ENCODE data around the gene NCCRP1. TPM values are rescaled to one million over a fixed set of nuclear protein-coding genes. Genes with fewer than 3 reads are reported as not detected.

The NCCRP1 gene
- total RNA-seq, 3 donors from 2014 or later: 0.66 to 2.9 TPM; not detected in 1

- H3K4me1 ChIP-seq: no peaks in the 10 kb centered on the region
- intact Hi-C loops (cut with DNase I; ENCODE audit: low total_unique reads): no loop called here
- no peak overlapping the region for H3K27ac ChIP-seq
- H3K4me3 ChIP-seq: no peak overlapping the region
- no peaks in the 10 kb centered on the region for H3K9me3 ChIP-seq
- no peak for TF ChIP-seq CTCF (IDR thresholded peaks at IDR 0.05)
- no peak for TF ChIP-seq POLR2A (IDR thresholded peaks at IDR 0.05)
- no peak for TF ChIP-seq POLR2AphosphoS5 (IDR thresholded peaks at IDR 0.05)
- peaks cover 7% of the 10 kb centered on the region for H3K36me3 ChIP-seq
- no peaks in the 10 kb centered on the region for H3K27me3 ChIP-seq
- no peak for DNase-seq (ENCODE audit: low spot score in 2 of 2)
Observed at GRCh38 chr19:39183104-39183503, 13.7 kb upstream of the NCCRP1 start.

- H3K36me3 ChIP-seq: no peaks in the 10 kb centered on the region
- H3K9me3 ChIP-seq: no peaks in the 10 kb centered on the region
- no peak overlapping the region for H3K27ac ChIP-seq
- no peak for TF ChIP-seq CTCF (IDR thresholded peaks at IDR 0.05)
- no peak for TF ChIP-seq POLR2A (IDR thresholded peaks at IDR 0.05)
- TF ChIP-seq POLR2AphosphoS5 (IDR thresholded peaks at IDR 0.05): no peak
- no peaks in the 10 kb centered on the region for H3K27me3 ChIP-seq
- intact Hi-C loops (cut with DNase I; ENCODE audit: low total_unique reads): loop anchor here (5.0 kb wide), 1 partner anchor 506 kb away; no protein-coding TSS in a partner anchor
- H3K4me1 ChIP-seq: no peaks in the 10 kb centered on the region
- H3K4me3 ChIP-seq: no peak overlapping the region
- DNase-seq (ENCODE audit: low spot score in 2 of 2): no peak
Observed at GRCh38 chr19:39186391-39186790, 10.4 kb upstream of the NCCRP1 start.

GRCh38 chr19:39187552-39187943 lies 9.2 kb upstream of the NCCRP1 start:
- Histone ChIP-seq H3K4me1 (no peaks in the 10 kb centered on the region), H3K27ac (no peak overlapping the region), H3K27me3 (no peaks in the 10 kb centered on the region), H3K36me3 (no peaks in the 10 kb centered on the region), H3K4me3 (no peak overlapping the region), H3K9me3 (no peaks in the 10 kb centered on the region)
- TF ChIP-seq POLR2AphosphoS5 (IDR thresholded peaks at IDR 0.05) (no peak), CTCF (IDR thresholded peaks at IDR 0.05) (no peak), POLR2A (IDR thresholded peaks at IDR 0.05) (no peak)
- DNase-seq (ENCODE audit: low spot score in 2 of 2): no peak
- intact Hi-C loops (cut with DNase I; ENCODE audit: low total_unique reads): loop anchor here (5.0 kb wide), 1 partner anchor 505 kb away; no protein-coding TSS in a partner anchor

GRCh38 chr19:39188960-39189359 lies 7.8 kb upstream of the NCCRP1 start:
- Histone ChIP-seq H3K4me1 (no peaks in the 10 kb centered on the region), H3K9me3 (no peaks in the 10 kb centered on the region), H3K4me3 (no peak overlapping the region), H3K36me3 (no peaks in the 10 kb centered on the region), H3K27me3 (no peaks in the 10 kb centered on the region), H3K27ac (no peak overlapping the region)
- intact Hi-C loops (cut with DNase I; ENCODE audit: low total_unique reads): loop anchor here (5.0 kb wide), 1 partner anchor 503 kb away; no protein-coding TSS in a partner anchor
- no peak for DNase-seq (ENCODE audit: low spot score in 2 of 2)
- TF ChIP-seq CTCF (IDR thresholded peaks at IDR 0.05) (no peak), POLR2A (IDR thresholded peaks at IDR 0.05) (no peak), POLR2AphosphoS5 (IDR thresholded peaks at IDR 0.05) (no peak)

GRCh38 chr19:39190768-39191167 lies 6.0 kb upstream of the NCCRP1 start:
- H3K4me1 ChIP-seq: no peaks in the 10 kb centered on the region
- intact Hi-C loops (cut with DNase I; ENCODE audit: low total_unique reads): no loop called here
- no peak overlapping the region for H3K4me3 ChIP-seq
- TF ChIP-seq POLR2AphosphoS5 (IDR thresholded peaks at IDR 0.05) (no peak), POLR2A (IDR thresholded peaks at IDR 0.05) (no peak), CTCF (IDR thresholded peaks at IDR 0.05) (no peak)
- no peaks in the 10 kb centered on the region for H3K9me3 ChIP-seq
- H3K36me3 ChIP-seq: no peaks in the 10 kb centered on the region
- DNase-seq (ENCODE audit: low spot score in 2 of 2): no peak
- no peak overlapping the region for H3K27ac ChIP-seq
- H3K27me3 ChIP-seq: no peaks in the 10 kb centered on the region
